ENCODE results near the gene DENND1A.

Gene DENND1A

DNA sequence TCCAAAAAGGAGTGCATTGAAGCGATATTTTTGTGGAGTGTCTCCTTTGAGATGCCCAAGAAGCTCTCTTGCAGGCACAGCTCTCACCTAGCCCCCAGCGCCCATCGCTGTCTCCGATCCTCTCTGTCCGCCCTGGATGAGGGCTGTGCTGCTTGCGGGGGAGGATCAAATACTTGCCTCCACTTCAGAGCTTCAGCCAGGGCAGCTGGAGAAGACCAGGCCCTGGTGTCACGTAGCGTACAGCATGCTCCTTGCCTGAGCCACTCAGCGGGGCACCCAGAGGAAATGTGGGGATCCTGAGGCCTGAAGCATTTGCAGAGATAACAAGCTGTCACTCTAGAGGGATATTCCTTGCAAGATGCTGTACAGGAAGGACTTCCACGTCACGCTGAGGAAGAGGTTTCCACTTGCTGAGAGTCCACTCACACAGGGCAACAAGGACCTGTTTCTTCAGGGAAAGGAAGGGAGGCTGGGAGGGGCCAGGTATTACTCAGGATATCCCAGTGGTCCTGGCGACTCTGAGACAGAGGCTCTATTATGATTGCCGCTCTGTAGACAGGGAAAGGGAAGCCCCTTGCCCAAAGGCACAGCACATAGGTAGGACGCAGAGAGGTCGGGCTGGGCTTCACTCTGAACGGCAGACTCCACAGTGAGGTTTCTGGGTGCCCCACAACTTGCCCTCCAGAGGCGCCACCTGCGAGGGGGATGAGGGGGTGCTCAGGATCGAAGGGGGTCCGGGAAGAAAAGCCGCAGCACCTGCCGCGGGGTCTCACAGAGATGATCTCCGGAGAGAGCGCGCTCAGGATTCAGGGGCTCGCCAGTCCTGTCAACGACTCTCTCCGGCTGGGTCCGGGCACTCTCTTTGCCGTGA lies 510.0 kb downstream of the DENND1A start:
- DNase-seq = no peak

DNA sequence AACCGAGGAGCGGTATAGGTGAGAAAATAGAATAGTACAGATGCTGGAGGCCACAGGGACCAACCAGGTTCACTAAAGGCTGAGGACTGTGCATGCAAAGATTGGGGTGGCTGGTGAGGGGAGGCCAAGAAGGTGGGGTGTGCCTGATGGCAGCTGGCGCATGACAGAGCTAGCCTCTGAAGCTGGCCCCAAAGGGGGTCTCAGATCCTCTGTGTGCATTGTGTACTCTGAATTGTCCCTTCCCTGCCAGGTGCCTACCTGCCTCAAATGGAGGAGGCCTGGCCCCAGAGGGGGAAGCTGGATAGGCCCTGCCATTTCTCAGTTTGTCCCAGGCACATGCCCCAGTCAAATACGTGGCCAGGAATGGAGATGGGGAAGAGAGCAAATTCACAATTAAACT lies 510.8 kb downstream of the DENND1A start:
- DNase-seq = no peak

GRCh38 chr9:123418506-123418905 lies 511.4 kb downstream of the DENND1A start:
- DNase-seq = no peak

GRCh38 chr9:123418052-123418430 lies 511.9 kb downstream of the DENND1A start:
- DNase-seq = no peak

GRCh38 chr9:123417289-123418051 lies 512.5 kb downstream of the DENND1A start:
- DNase-seq = no peak

GRCh38 chr9:123416176-123416575 lies 513.8 kb downstream of the DENND1A start:
- DNase-seq = no peak

DNA sequence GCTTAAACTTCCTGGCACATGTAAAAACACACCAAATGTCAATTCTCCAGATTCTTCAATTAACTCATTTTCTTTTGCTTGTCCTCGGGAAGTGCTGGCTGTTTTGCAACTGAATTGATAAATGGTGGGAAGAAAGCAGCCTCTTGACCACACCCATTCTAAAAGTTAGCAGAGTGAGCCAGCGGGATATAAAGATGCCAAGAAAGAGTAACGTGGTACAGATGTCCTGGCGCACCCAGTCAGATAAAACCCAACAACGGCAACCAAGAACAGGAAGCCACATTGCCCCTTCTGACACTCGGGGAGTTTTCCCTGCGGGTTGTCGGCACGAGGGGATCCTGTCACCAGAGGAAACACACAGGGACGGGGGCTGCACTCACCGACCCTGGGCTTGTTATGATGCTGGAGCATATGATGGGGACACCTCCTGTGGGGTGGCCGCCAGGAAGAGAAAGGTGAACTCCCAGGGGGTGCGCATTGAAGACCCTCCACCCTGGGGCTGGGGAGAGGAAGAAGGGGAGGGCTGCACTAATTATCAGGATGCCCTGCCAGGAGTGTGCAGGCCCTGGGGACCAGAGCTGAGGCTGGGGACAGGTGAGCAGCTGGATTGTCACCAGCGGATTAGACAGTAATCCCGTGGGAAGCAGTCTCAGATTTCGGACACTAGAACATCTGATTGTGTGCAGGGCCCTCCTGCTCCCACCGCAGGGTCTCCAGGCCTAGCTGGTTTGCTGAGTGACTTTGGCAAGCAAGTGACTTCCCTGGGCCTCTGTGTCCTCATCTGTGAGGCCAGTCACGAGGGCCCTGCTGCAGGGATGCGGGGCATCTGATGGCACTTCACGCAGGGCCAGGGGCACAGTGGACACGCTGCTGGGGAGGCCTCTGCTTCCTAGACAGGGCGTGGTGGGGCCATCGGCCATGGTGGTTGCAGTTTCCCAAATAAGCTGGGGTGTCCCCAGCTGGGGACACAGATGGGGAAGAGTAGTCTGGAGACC lies 514.7 kb downstream of the DENND1A start:
- no peak for DNase-seq

DNA sequence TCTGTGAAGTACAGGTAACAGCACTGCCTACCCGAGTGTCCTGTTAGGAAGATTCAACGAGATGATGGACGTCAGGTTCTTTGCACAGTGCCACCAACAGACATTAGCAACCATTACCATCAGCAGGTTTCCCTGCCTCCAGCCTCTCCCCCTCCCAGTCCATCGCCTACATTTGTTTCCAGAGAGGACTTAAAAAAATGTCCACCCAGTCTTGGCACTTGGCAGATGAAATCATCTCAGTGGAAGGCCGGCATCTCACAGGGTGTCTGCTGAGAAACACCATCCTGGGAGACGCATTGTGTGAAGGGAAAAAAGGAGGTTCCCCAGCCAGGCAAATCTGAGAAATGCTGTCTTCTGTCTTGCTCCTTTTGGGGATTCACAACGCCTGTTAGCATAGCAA lies 515.7 kb downstream of the DENND1A start:
- no peak for DNase-seq

DNA sequence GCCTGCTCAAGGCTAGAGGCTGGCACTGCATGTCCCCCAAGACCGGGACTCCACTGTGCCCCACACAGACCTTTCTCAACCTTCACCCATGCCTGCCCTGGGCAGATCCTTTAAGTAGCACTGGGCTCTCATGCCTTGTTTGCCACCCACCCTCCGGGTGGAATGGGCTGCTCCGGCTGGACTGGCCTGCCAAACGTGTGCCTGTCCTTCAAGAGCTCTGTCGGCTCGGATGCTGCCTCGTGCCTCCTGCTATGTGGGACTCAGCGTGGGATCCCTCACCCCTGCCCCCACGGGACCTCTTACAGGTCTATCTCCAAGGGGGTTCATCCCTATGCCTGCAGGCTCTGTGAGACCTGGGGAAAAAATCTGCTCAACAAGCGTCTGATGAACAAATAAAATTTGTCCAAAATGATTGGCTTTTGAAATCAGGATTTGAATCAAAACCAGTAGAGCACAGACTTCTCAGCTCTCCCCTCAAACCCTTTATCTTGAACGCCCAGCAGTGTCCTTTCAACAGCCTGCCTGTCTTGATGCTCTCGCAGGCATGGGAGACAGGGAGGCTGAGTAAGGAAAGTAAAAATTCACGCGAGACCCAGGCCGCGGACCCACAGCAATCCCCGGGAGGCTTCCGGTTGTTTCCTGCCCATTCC lies 517.6 kb downstream of the DENND1A start:
- DNase-seq = no peak

GRCh38 chr9:123411636-123412035 lies 518.3 kb downstream of the DENND1A start:
- DNase-seq = no peak

- DNase-seq = no peak
These were observed 518.7 kb downstream of the DENND1A start for GRCh38 chr9:123411191-123411590.

DNA sequence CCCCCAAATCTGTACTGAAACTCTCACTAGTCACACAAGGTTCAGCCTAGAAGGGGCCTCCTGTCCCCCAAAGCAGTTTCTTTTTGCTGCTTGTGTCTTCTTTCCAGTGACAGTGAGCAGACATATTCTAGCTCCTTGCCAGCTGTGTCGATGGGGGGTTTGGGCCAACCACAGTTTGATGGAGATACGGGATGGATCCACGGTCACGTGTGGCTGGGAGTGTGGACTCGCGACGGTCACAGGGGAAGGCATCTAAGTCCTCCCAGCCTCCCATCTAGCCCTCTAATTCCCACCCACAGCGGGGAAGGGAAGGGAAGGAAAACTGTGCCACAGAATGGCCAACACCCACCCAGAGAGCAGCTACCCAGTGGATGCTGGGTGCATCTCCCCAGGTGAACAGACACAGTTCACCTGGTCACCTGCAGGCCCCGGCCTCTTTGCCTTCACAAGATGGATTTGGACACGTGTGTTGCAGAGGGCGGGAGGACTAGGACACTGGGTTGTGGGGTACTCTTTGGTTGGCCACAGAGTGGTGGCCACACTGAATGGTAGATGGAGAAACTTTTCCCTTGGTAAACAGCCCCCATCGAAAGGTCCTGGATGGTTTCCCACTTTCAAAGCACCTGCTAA lies 519.5 kb downstream of the DENND1A start:
- DNase-seq = no peak

- DNase-seq = no peak
These were observed 521.3 kb downstream of the DENND1A start for GRCh38 chr9:123408313-123409262.

DNA sequence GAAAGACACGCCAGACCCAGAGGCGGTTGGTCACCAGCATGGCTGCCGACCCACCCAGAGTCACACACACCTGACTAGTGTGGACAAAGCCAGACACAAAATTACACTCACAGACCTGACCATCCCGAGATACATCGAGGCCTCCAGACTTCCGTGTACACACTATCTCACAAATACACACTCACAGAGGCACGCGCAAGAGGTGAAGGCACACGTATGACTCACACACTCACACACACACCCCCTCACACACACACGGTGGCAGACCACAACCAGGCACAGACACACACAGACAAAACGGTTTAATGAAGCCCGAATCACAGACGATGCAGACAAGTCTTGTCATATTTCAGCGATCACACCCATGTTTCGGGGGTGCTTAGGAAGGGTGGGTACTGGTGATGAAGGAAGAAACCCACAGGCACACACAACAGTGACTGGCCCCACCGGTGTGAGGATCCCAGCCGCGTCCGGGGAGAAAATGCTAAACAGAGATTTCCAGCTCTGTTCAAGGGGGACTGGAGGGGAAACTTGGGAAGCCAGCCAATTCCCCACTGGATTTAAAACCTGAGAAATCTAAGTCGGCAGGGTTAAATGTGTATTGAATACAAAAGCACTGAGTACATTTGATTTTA lies 522.6 kb downstream of the DENND1A start:
- DNase-seq = no peak

- no peak for DNase-seq
These were observed 523.2 kb downstream of the DENND1A start for GRCh38 chr9:123406691-123407216.

DNA sequence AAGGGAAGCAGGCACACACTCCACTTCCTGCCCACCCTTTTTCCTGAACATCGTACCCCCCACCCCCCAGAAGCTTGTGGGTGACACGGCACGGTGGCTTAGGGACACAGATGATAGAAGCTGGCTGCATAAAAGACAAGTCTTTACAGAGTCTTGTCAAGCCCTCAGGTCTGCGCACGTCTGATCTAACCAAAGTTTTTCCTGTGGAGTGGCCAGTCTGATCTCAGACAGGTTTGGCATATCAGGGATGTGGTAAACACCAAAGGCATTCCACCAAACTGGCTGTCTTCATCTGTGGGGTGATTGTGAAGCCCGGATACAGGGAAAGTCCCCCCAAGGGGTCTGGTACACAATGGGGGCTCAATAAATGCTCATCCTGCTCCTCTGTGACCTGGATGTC lies 523.9 kb downstream of the DENND1A start:
- DNase-seq = no peak

DNA sequence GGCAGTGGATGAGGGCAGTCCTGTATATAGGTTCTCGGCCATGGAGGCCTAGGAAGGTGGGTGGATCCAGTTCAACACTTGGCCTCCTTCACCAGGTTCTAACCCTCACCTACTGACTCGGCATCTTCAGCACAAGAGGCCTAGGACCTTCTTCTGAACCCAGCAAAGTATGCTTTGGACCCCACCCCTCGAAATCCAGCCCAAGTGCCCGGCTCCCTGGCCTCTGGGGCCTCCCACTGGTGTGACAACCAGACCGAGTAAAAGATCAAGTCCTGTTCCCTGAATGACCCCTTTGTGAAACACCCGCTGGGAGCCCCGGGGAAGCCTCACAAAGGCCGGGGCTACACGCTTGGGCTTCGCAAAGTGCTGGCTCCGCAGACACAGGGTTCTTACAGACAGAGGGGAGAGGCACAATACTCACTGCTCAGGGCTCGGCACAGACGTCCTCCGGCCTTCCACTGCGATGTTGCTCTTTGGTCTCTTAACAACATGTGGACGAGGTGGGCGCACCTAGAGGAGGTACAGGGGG lies 526.9 kb downstream of the DENND1A start:
- no peak for DNase-seq

GRCh38 chr9:123401879-123402513 lies 527.9 kb downstream of the DENND1A start:
- peak; percentile 29 for DNase-seq

DNA sequence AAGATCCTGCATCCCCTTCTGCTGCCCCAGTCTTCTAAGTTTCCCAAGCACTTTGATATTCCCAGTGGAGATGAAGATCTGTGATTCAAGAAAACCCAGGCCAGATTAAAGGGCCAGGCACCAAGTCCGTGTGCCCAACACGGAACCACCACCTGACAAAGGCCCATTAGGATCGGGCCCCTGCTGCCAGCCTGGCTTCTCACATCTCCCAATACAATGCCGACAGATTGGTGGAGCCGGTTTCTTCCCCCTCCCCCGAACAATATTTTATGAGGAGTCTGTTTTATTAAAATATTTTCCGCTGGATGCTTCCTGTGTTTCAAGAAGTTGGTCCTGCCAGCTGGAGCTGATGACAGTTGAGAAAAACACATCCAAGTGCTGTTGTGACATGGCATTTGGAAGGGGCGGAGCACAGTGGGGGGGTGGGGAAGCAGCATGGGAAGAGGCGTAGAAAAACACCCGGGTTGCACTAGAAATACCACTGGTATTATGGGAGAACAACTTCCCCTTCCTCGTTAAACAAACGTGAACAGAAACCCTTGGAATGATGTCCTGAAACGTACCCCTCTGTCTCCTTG lies 528.9 kb downstream of the DENND1A start:
- DNase-seq = no peak

All from HCEC 1CT (cell line).